H1 (cell line): ENCODE data around the gene SESN3. TPM values are rescaled to one million over a fixed set of nuclear protein-coding genes. Genes with fewer than 3 reads are reported as not detected.

ENCODE experiments used
- CTCF ChIA-PET: fragments of 300-600 bp; sonication (Branson Sonifier 250); formaldehyde crosslinking; loops from one replicate; lab custom pipeline; 2021; ENCODE audit not compliant: partially characterized antibody; lab: Charles Lee
- POLR2A ChIA-PET: fragments of 300-600 bp; sonication (Branson Sonifier 250); formaldehyde crosslinking; loops from one replicate; lab custom pipeline; 2021; ENCODE audit warnings: inconsistent platforms; ENCODE audit not compliant: partially characterized antibody; lab: Charles Lee
- DNase-seq, 2 experiments: peaks; one replicate each; pipeline versions ENCODE4 v3.0.0 to v3.0.0-alpha.2; 2010 to 2022; ENCODE audit warnings: low spot score in 2 of 2, low read depth in 1 of 2, mixed read lengths in 1 of 2
- FAIRE-seq: peaks from 2 replicates; lab custom pipeline; 2011; peaks lifted over from hg19 to GRCh38; lab: Jason Lieb, UNC
- H2AFZ ChIP-seq: 2 replicates; pipeline ENCODE4 v1.8.1; 2012; ENCODE audit warnings: low read length, inconsistent platforms
- H2AK5ac ChIP-seq: 2 replicates; pipeline ENCODE4 v1.6.1; 2013; ENCODE audit warnings: low read depth, low read length
- H2BK120ac ChIP-seq: replicated peaks from 2 replicates; pipeline ENCODE3; 2013; ENCODE audit warnings: low read depth, low read length, inconsistent platforms
- H2BK12ac ChIP-seq: 2 replicates; pipeline ENCODE4 v1.6.1; 2013; ENCODE audit warnings: low read depth, low read length
- H2BK15ac ChIP-seq: 2 replicates; pipeline ENCODE4 v1.6.1; 2013; ENCODE audit warnings: low read length
- H2BK20ac ChIP-seq: 2 replicates; pipeline ENCODE4 v1.6.1; 2013; ENCODE audit warnings: low read length
- H2BK5ac ChIP-seq: 2 replicates; pipeline ENCODE4 v1.6.1; 2013; ENCODE audit warnings: low read depth, low read length
- H3K14ac ChIP-seq: 2 replicates; pipeline ENCODE4 v1.6.1; 2013; ENCODE audit warnings: inconsistent platforms; ENCODE audit not compliant: insufficient read length
- H3K18ac ChIP-seq: 2 replicates; pipeline ENCODE4 v1.6.1; 2013; ENCODE audit warnings: low read length; ENCODE audit errors: extremely low read depth
- H3K23ac ChIP-seq: 2 replicates; pipeline ENCODE4 v1.6.1; 2013; ENCODE audit warnings: inconsistent platforms; ENCODE audit not compliant: insufficient read length
- H3K23me2 ChIP-seq: 2 replicates; pipeline ENCODE4 v1.6.1; 2013; ENCODE audit warnings: low read depth, low read length
- H3K27ac ChIP-seq: 2 replicates; pipeline ENCODE4 v1.6.1; 2011; ENCODE audit warnings: low read depth, low read length, inconsistent platforms
- H3K27me3 ChIP-seq, 4 experiments: replicated peaks in 1 of 4; 1 replicate in 1 of 4; 2 replicates in 3 of 4; pipeline versions ENCODE4 v1.6.1 to v1.8.1; 2011 to 2013; ENCODE audit warnings: low read length in 3 of 4, mild to moderate bottlenecking in 3 of 4, inconsistent platforms in 2 of 4, mixed read lengths in 2 of 4, moderate library complexity in 1 of 4; ENCODE audit not compliant: control insufficient read depth in 3 of 4, insufficient read depth in 3 of 4; ENCODE audit errors: extremely low read depth in 1 of 4
- H3K36me3 ChIP-seq, 4 experiments: 2 replicates each; pipeline versions ENCODE4 v1.6.1 to v1.8.1; 2011 to 2013; ENCODE audit warnings: mild to moderate bottlenecking in 4 of 4, low read length in 3 of 4, moderate library complexity in 2 of 4, control low read depth in 1 of 4, inconsistent platforms in 1 of 4; ENCODE audit not compliant: insufficient read depth in 4 of 4, control insufficient read depth in 2 of 4
- H3K4ac ChIP-seq: replicated peaks from 2 replicates; pipeline ENCODE3; 2013; ENCODE audit warnings: low read length, low read depth, mixed read lengths, inconsistent platforms; ENCODE audit not compliant: insufficient read length
- H3K4me1 ChIP-seq, 4 experiments: replicated peaks in 1 of 4; 1 replicate in 1 of 4; 2 replicates in 3 of 4; pipeline versions ENCODE4 v1.6.1 to v1.8.1; 2011 to 2013; ENCODE audit warnings: low read length in 3 of 4, inconsistent platforms in 2 of 4, mixed read lengths in 1 of 4; ENCODE audit not compliant: insufficient read depth in 4 of 4, control insufficient read depth in 3 of 4
- H3K4me2 ChIP-seq, 2 experiments: 2 replicates each; pipeline versions ENCODE4 v1.6.1 to v1.8.1; 2011 to 2013; ENCODE audit warnings: low read depth in 2 of 2, low read length in 2 of 2, control low read depth in 1 of 2, inconsistent platforms in 1 of 2, mild to moderate bottlenecking in 1 of 2; ENCODE audit not compliant: insufficient read depth in 1 of 2
- H3K4me3 ChIP-seq, 4 experiments: fragments of 200-600, 300-600 bp in 1 of 4; sonication (generic), shearing (Covaris generic), sonication (Bioruptor Twin) in 1 of 4; 2 replicates each; pipeline versions ENCODE4 v1.5.1 to v1.8.1; 2011 to 2016; ENCODE audit warnings: low read length in 4 of 4, low read depth in 3 of 4, control low read depth in 2 of 4, inconsistent platforms in 2 of 4, mild to moderate bottlenecking in 2 of 4, mixed read lengths in 1 of 4, moderate library complexity in 1 of 4; ENCODE audit not compliant: insufficient read depth in 2 of 4; ENCODE audit errors: extremely low read depth in 1 of 4
- H3K56ac ChIP-seq: replicated peaks from 2 replicates; pipeline ENCODE3; 2013; ENCODE audit warnings: low read depth, mild to moderate bottlenecking, mixed read lengths, low read length, inconsistent platforms; ENCODE audit not compliant: insufficient read length
- H3K79me1 ChIP-seq: 2 replicates; pipeline ENCODE4 v1.6.1; 2013; ENCODE audit warnings: low read depth, low read length, control low read depth
- H3K79me2 ChIP-seq, 2 experiments: 2 replicates each; pipeline versions ENCODE4 v1.6.1 to v1.8.1; 2012 to 2013; ENCODE audit warnings: low read length in 2 of 2, mild to moderate bottlenecking in 2 of 2, inconsistent platforms in 1 of 2; ENCODE audit not compliant: insufficient read depth in 2 of 2, control insufficient read depth in 1 of 2
- H3K9ac ChIP-seq, 4 experiments: replicated peaks in 1 of 4; 1 replicate in 1 of 4; 2 replicates in 3 of 4; pipeline versions ENCODE4 v1.6.1 to v1.8.1; 2011 to 2013; ENCODE audit warnings: low read depth in 3 of 4, low read length in 3 of 4, control low read depth in 2 of 4, mild to moderate bottlenecking in 2 of 4, moderate library complexity in 2 of 4, inconsistent platforms in 1 of 4; ENCODE audit errors: extremely low read depth in 1 of 4
- H3K9me3 ChIP-seq, 2 experiments: 2 replicates each; pipeline versions ENCODE4 v1.6.1 to v1.8.1; 2012 to 2013; ENCODE audit warnings: mild to moderate bottlenecking in 2 of 2, moderate library complexity in 2 of 2, control low read depth in 1 of 2, inconsistent platforms in 1 of 2, low read depth in 1 of 2, low read length in 1 of 2, mixed read lengths in 1 of 2; ENCODE audit not compliant: insufficient read depth in 2 of 2
- H4K20me1 ChIP-seq, 2 experiments: replicated peaks in 1 of 2; 2 replicates each; pipeline versions ENCODE3 to v1.8.1; 2011 to 2013; ENCODE audit warnings: inconsistent platforms in 2 of 2, low read length in 2 of 2, mild to moderate bottlenecking in 1 of 2; ENCODE audit not compliant: insufficient read depth in 2 of 2, control insufficient read depth in 1 of 2
- H4K5ac ChIP-seq: 2 replicates; pipeline ENCODE4 v1.6.1; 2013; ENCODE audit warnings: low read length, low read depth, mixed read lengths, inconsistent platforms; ENCODE audit not compliant: insufficient read length
- H4K8ac ChIP-seq: 2 replicates; pipeline ENCODE4 v1.8.0; 2013; ENCODE audit warnings: mild to moderate bottlenecking, moderate library complexity, low read length, inconsistent platforms; ENCODE audit not compliant: insufficient read depth; ENCODE audit errors: extremely low read depth
- H4K91ac ChIP-seq: replicated peaks from 2 replicates; pipeline ENCODE3; 2013; ENCODE audit warnings: low read length, mixed read lengths, inconsistent platforms; ENCODE audit not compliant: insufficient read length
- BACH1 ChIP-seq: IDR thresholded peaks from 2 replicates; pipeline ENCODE4 v1.6.1; 2012; ENCODE audit warnings: low read length, improper control_type of control experiment
- BCL11A ChIP-seq, 2 experiments: IDR thresholded peaks; one replicate each; pipeline ENCODE4 v1.6.1; 2011; ENCODE audit warnings: low read depth in 2 of 2, low read length in 2 of 2, mild to moderate bottlenecking in 2 of 2
- KDM1A ChIP-seq: fragments of 200-600, 300-600 bp; sonication (generic); IDR thresholded peaks from 2 replicates; pipeline ENCODE4 v1.7.1; 2016; ENCODE audit warnings: mild to moderate bottlenecking, low read length, borderline replicate concordance
- POLR2A ChIP-seq, 2 experiments: IDR thresholded peaks; 1 replicate in 1 of 2; 2 replicates in 1 of 2; pipeline ENCODE4 v1.6.1; 2011; ENCODE audit warnings: low read depth in 2 of 2, low read length in 2 of 2, mild to moderate bottlenecking in 2 of 2; ENCODE audit errors: control extremely low read depth in 1 of 2
- RNF2 ChIP-seq: fragments of 200-900, 300-1000 bp; sonication (generic); IDR thresholded peaks from 2 replicates; pipeline ENCODE4 v1.7.1; 2016; ENCODE audit warnings: borderline replicate concordance, low read depth, mild to moderate bottlenecking, antibody characterized with exemption, low read length; ENCODE audit not compliant: poor library complexity, severe bottlenecking; ENCODE audit errors: missing control alignments
- WGBS, 2 experiments: shearing (Covaris generic) in 1 of 2; methylation state at CpG; one replicate each; pipeline versions ENCODE4 v1.1.6 to v1.1.7; 2013 to 2015; ENCODE audit warnings: low lambda C conversion rate in 2 of 2, mixed read lengths in 2 of 2, inconsistent platforms in 1 of 2, low coverage in 1 of 2, missing lambda C conversion rate in 1 of 2; ENCODE audit not compliant: insufficient replicate concordance in 2 of 2, insufficient coverage in 1 of 2, insufficient read length in 1 of 2; ENCODE audit errors: extremely low coverage in 1 of 2, missing lambda C conversion rate in 1 of 2; 5-methylcytosine and 5-hydroxymethylcytosine counted together
- polyA plus RNA-seq, 7 experiments: library from polyadenylated mRNA; depleted of rRNA in 3 of 7; stranded (reverse) in 5 of 7; unstranded in 2 of 7; fragments of >200 nt in 5 of 7; fragments of 200-250 nt in 2 of 7; gene quantifications; 1 replicate in 5 of 7; 2 replicates in 1 of 7; 4 replicates in 1 of 7; pipeline versions ENCODE4 v1.2.1 to v1.2.3, GENCODE V29; 2011 to 2013; ENCODE audit warnings: missing spikeins in 2 of 7, mixed read lengths in 2 of 7
- total RNA-seq: library from RNA; stranded (reverse); fragmentation: NEBNext Ultra II Directional; extraction: Animal tissue kit (Norgen Biotek cat#: 25700); gene quantifications from 2 replicates; pipeline ENCODE4 v1.2.1, GENCODE V29; 2021

The SESN3 gene
- total and polyA plus RNA-seq, 2 of the 8 experiments (the other 6 are each of a cell fraction or from before 2014, with no cell fraction given), result 10.2 to 31.1 TPM

DNA sequence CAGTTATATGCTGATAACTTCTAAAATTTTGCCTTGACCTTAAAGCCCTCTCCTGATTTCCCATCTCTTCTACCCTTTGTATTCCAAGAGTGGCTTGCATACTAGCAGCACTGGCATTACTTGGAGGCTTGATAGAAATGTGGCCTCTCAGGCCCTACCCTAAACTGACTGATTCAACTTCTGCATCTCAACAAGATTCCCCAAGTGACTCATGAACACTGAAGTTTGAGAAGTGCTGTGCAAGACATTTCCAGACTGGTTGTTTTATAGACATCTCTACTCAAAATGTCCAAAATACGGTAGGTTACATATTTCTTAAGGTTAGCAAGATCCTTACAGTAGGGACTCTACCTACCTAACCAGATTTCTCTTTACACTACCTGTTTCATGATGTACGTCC is 48.6 kb downstream of the SESN3 start:
- Histone ChIP-seq H3K27ac (no peak overlapping the region), H3K9ac (no peak overlapping the region), H2BK12ac (no peak overlapping the region), H2BK5ac (no peak overlapping the region), H3K23me2 (no peaks in the 10 kb centered on the region), H2BK20ac (no peak overlapping the region), H2AFZ (no peak overlapping the region), H2BK120ac (no peak overlapping the region), H3K79me1 (no peaks in the 10 kb centered on the region), H4K5ac (no peak overlapping the region), H3K4me1 (no peaks in the 10 kb centered on the region), H4K8ac (no peak overlapping the region), H3K27me3 (no peaks in the 10 kb centered on the region), H2BK15ac (no peak overlapping the region; the same call in 1 of the 2 replicates), H3K4ac (no peak overlapping the region), H3K4me3 (no peak overlapping the region), H3K23ac (no peak overlapping the region), H3K14ac (no peak overlapping the region), H2AK5ac (no peak overlapping the region), H3K36me3 (peaks cover 0 to 87% (median 7%) of the 10 kb centered on the region in 4 experiments; a peak in 6 of 8 replicates), H3K9me3 (no peaks in the 10 kb centered on the region), H3K56ac (no peak overlapping the region), H4K91ac (no peak overlapping the region), H4K20me1 (no peaks in the 10 kb centered on the region), H3K79me2 (no peaks in the 10 kb centered on the region), H3K18ac (no peak overlapping the region), H3K4me2 (no peak overlapping the region)
- ChIA-PET POLR2A (no interaction called here), CTCF (no interaction called here)
- no peak for FAIRE-seq
- WGBS, 2 experiments, result 94% methylated on average over 2 of the region's 2 CpGs; no CpG with 5 or more reads in 1 of the 2 experiments
- TF ChIP-seq KDM1A (no peak), BACH1 (no peak), BCL11A (IDR thresholded peaks at IDR 0.05; ENCODE audit: low read depth in 2 of 2, low read length in 2 of 2) (no peak), RNF2 (no peak), POLR2A (IDR thresholded peaks at IDR 0.05; ENCODE audit: control extremely low read depth in 1 of 2, low read depth in 2 of 2, low read length in 2 of 2) (no peak)
- no peak for DNase-seq
